ENCODE measurements around the gene KIAA0232. TPM values are rescaled to one million over a fixed set of nuclear protein-coding genes. Genes with fewer than 3 reads are reported as not detected.

KIAA0232 gene
- total and polyA plus RNA-seq, 9 of the 15 experiments (the other 6 are each of a cell fraction or from before 2014, with no cell fraction given): 3.5 to 17.4 (median 13.0) TPM

GRCh38 chr4:6901669-6902317 lies 119.3 kb downstream of the KIAA0232 start:
- Histone ChIP-seq H3K9me3 (replicated peaks; ENCODE audit: control insufficient read depth, insufficient read depth, low read depth, low read length) (no peaks in the 10 kb centered on the region), H2AFZ (ENCODE audit: low read depth, low read length) (no peak overlapping the region), H3K36me3 (ENCODE audit: control insufficient read depth, insufficient read depth, low read length) (no peaks in the 10 kb centered on the region), H3K4me3 (no peak overlapping the region), H3K4me1 (replicated peaks in 1 of 2; ENCODE audit: control insufficient read depth in 2 of 2, insufficient read depth in 2 of 2, low read length in 2 of 2) (peaks cover 7 to 33% of the 10 kb centered on the region in 2 experiments; a peak in 3 of 5 replicates), H3K27ac (ENCODE audit: extremely low read depth, low read depth, low read length) (no peak overlapping the region), H3K9ac (ENCODE audit: insufficient read depth in 1 of 2, low read depth in 2 of 2, low read length in 2 of 2) (no peak overlapping the region; a peak in 2 of 4 replicates), H3K79me2 (ENCODE audit: control insufficient read depth, insufficient read depth, low read length) (no peaks in the 10 kb centered on the region), H4K20me1 (replicated peaks; ENCODE audit: control insufficient read depth, insufficient read depth, low read length) (no peaks in the 10 kb centered on the region), H3K9me1 (ENCODE audit: control insufficient read depth, insufficient read depth, low read length) (no peaks in the 10 kb centered on the region), H3K27me3 (ENCODE audit: control insufficient read depth in 2 of 2, insufficient read depth in 2 of 2, low read length in 2 of 2) (no peaks in the 10 kb centered on the region), H3K4me2 (ENCODE audit: insufficient read depth, low read length) (no peak overlapping the region)
- TF ChIP-seq ZNF384 (IDR thresholded peaks at IDR 0.05; ENCODE audit: low read depth, low read length): no peak
- no peak for TF ChIP-seq ZNF785 (CRISPR knock-in tag; IDR thresholded peaks at IDR 0.05)
- intact Hi-C loops (cut with micrococcal nuclease): no loop called here
- BruUV-seq (replicated peaks): no TSS peak
- no peak for FAIRE-seq
- ChIA-PET CTCF (ENCODE audit: low intra/inter-chr PET ratio) (interaction anchor here (0.6 kb wide), 1 partner anchor 255 kb away, joined by 4 read pairs; no protein-coding TSS in a partner anchor), POLR2A (interaction anchor here (1.3 kb wide), 1 partner anchor 141 kb away, joined by 4 read pairs; the partner anchor contains the start of gene TADA2B)
- in situ Hi-C loops (cut with MboI): loop anchor here (5.0 kb wide), 1 partner anchor 171 kb away; no protein-coding TSS in a partner anchor
- no peak for ATAC-seq
- DNase-seq (ENCODE audit: extremely low read depth in 1 of 4, low spot score in 3 of 4): no peak
- WGBS (ENCODE audit: insufficient coverage, low coverage, missing lambda C conversion rate): 73% methylated on average over 19 of the region's 24 CpGs

- Histone ChIP-seq H3K9ac (ENCODE audit: insufficient read depth in 1 of 2, low read depth in 2 of 2, low read length in 2 of 2) (peak overlapping the region in 1 of 2 experiments; percentile 83; a peak in 2 of 4 replicates), H3K9me1 (ENCODE audit: control insufficient read depth, insufficient read depth, low read length) (no peaks in the 10 kb centered on the region), H3K9me3 (replicated peaks; ENCODE audit: control insufficient read depth, insufficient read depth, low read depth, low read length) (no peaks in the 10 kb centered on the region), H3K27ac (ENCODE audit: extremely low read depth, low read depth, low read length) (no peak overlapping the region), H2AFZ (ENCODE audit: low read depth, low read length) (peak overlapping the region; percentile 3), H3K36me3 (ENCODE audit: control insufficient read depth, insufficient read depth, low read length) (no peaks in the 10 kb centered on the region), H3K4me1 (replicated peaks in 1 of 2; ENCODE audit: control insufficient read depth in 2 of 2, insufficient read depth in 2 of 2, low read length in 2 of 2) (peaks cover 11 to 36% of the 10 kb centered on the region in 2 experiments; a peak in 4 of 5 replicates), H4K20me1 (replicated peaks; ENCODE audit: control insufficient read depth, insufficient read depth, low read length) (no peaks in the 10 kb centered on the region), H3K4me3 (no peak overlapping the region), H3K4me2 (ENCODE audit: insufficient read depth, low read length) (no peak overlapping the region), H3K27me3 (ENCODE audit: control insufficient read depth in 2 of 2, insufficient read depth in 2 of 2, low read length in 2 of 2) (no peaks in the 10 kb centered on the region), H3K79me2 (ENCODE audit: control insufficient read depth, insufficient read depth, low read length) (no peaks in the 10 kb centered on the region)
- DNase-seq (ENCODE audit: extremely low read depth in 1 of 4, low spot score in 3 of 4) (peak in 1 of 4 experiments; percentile 23), ATAC-seq (peak; percentile 14; the same call in 1 of the 3 replicates), FAIRE-seq (no peak)
- BruUV-seq (replicated peaks): no TSS peak
- ChIA-PET POLR2A (no interaction called here), CTCF (ENCODE audit: low intra/inter-chr PET ratio) (interaction anchor here (0.6 kb wide), 1 partner anchor 254 kb away, joined by 4 read pairs; no protein-coding TSS in a partner anchor)
- TF ChIP-seq HLTF (IDR thresholded peaks at IDR 0.05) (no peak), PRPF4 (IDR thresholded peaks at IDR 0.05; ENCODE audit: insufficient read depth, low read depth, low read length, poor library complexity, severe bottlenecking) (no peak), BRCA1 (IDR thresholded peaks at IDR 0.05) (no peak), BRCA1 (CRISPR knock-in tag; IDR thresholded peaks at IDR 0.05) (no peak), ZNF778 (CRISPR knock-in tag; IDR thresholded peaks at IDR 0.05) (no peak)
- in situ Hi-C loops (cut with MboI) (loop anchor here (5.0 kb wide), 1 partner anchor 170 kb away; no protein-coding TSS in a partner anchor), intact Hi-C loops (cut with micrococcal nuclease) (no loop called here)
- WGBS (ENCODE audit: insufficient coverage, low coverage, missing lambda C conversion rate): 62% methylated on average over 22 of the region's 27 CpGs
Measured at GRCh38 chr4:6902318-6903042, 120.0 kb downstream of the KIAA0232 start.

Measured in K562 (cell line).